D721Med (cell line): ENCODE data around the gene TCP11L1.

ENCODE experiments used
- DNase-seq: peaks from one replicate; pipeline ENCODE4 v3.0.0; 2011; ENCODE audit warnings: low spot score; ENCODE audit not compliant: insufficient read length
- FAIRE-seq: peaks from 2 replicates; lab custom pipeline; 2011; peaks lifted over from hg19 to GRCh38; lab: Jason Lieb, UNC
- TF ChIP-seq, protein P1 (sequence below): IDR thresholded peaks from 2 replicates; pipeline ENCODE4 v1.5.1; 2012; ENCODE audit warnings: mild to moderate bottlenecking, control low read depth; ENCODE audit not compliant: insufficient read depth; ENCODE audit errors: missing control alignments

The TCP11L1 gene, protein sequence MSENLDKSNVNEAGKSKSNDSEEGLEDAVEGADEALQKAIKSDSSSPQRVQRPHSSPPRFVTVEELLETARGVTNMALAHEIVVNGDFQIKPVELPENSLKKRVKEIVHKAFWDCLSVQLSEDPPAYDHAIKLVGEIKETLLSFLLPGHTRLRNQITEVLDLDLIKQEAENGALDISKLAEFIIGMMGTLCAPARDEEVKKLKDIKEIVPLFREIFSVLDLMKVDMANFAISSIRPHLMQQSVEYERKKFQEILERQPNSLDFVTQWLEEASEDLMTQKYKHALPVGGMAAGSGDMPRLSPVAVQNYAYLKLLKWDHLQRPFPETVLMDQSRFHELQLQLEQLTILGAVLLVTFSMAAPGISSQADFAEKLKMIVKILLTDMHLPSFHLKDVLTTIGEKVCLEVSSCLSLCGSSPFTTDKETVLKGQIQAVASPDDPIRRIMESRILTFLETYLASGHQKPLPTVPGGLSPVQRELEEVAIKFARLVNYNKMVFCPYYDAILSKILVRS

DNA sequence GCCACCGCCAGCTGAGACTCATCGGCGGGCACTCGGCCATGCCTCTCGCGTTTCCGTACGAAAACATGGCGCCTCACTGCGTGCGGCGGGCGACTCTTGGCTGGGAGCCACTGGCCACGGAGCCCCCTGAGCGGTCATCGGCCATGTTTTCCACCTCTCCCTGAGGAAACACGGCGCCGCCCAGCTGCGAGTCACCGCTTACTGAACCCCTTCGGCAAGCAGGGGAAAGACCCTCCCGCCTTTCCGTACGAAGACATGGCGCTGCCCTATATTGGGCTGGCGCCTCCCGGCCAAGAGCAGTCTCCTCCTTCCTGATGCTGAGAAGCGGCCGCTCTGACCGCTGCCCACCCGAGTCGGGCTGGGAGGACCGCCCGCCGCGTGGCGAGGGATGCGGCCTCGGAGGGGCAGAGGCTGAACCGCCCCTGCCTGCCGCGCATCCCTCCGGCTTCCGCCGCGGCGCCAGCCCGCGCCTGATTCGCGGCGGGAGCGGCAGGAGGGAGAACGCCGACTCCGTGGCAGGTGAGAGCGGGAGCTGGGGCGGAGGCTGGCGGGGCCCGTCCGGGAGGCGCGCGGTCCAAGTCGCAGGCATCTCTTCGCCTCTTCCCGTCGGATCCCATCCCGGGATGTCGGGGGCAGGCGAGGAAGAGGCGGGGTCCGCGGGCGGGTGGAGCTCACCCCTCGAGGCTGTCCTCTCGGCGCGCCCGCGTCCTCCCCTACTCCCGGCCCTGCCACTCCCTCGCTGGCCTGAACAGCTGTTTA lies at the start of gene TCP11L1:
Gene TCP11L1 (plus strand): TSS at position 299 of the 759 bp plus-strand sequence. CDS start 4,202 bp downstream, outside the sequence.
- DNase-seq = peak; percentile 51
- FAIRE-seq = no peak
- TF ChIP-seq, protein P1, sequence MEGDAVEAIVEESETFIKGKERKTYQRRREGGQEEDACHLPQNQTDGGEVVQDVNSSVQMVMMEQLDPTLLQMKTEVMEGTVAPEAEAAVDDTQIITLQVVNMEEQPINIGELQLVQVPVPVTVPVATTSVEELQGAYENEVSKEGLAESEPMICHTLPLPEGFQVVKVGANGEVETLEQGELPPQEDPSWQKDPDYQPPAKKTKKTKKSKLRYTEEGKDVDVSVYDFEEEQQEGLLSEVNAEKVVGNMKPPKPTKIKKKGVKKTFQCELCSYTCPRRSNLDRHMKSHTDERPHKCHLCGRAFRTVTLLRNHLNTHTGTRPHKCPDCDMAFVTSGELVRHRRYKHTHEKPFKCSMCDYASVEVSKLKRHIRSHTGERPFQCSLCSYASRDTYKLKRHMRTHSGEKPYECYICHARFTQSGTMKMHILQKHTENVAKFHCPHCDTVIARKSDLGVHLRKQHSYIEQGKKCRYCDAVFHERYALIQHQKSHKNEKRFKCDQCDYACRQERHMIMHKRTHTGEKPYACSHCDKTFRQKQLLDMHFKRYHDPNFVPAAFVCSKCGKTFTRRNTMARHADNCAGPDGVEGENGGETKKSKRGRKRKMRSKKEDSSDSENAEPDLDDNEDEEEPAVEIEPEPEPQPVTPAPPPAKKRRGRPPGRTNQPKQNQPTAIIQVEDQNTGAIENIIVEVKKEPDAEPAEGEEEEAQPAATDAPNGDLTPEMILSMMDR = no peak

DNA sequence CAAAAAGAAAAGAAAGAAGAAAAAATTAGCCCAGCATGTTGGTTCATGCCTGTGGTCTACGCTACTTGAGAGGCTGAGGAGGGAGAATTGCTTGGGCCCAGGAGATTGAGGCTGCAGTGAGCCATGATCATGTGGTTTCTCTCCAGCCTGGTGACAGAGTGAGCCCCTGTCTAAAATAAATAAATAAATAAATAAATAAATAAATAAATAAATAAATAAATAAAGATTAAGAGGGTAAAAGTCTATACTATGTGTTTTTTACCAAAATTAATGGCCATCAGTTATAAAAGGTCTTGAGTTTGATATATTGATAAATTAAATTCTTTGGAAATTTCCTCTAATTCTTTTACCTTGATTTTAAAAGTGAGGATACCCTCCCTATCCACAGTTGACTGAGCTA lies 48.9 kb upstream of the TCP11L1 start:
- TF ChIP-seq, protein P1 = no peak
- FAIRE-seq (no peak), DNase-seq (no peak)

DNA sequence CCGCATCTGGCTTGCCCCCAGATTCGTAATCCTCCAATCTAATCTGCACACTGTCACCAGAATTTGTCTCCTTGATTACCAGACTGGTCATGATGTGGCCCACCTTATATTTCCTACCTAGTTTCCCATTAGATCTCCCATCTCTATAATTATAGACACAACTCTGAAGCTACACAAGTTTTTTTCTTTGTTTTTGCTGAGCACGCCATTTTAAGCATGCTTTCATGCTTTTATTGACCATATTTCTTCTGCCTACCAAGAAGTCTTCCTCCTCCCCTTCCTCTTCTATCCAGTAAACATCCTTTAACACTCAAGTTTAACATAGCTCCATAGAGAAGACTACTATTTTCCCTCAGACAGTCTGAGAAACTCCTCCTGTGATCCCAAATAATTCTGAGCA lies 47.9 kb upstream of the TCP11L1 start:
- DNase-seq (no peak), FAIRE-seq (no peak)
- TF ChIP-seq, protein P1 = no peak

DNA sequence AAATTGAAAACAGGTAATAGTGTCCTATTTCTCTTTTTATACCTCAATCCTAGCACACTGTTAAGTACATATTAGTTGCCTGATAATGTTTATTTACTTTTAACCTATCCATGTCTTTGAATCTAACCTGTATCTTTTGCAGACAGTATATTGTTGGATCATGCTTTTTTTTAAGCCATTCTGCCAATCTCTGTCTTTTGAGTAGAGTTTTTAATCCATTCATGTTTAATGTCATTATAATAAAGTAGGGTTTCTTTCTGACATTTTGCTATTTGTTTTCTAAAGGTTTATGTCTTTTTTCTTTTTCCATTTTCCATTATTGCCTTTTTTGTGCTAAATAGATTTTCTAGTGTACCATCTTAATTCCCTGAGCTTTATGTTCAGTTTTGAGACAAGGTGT lies 47.5 kb upstream of the TCP11L1 start:
- DNase-seq (no peak), FAIRE-seq (no peak)
- TF ChIP-seq, protein P1 = no peak

DNA sequence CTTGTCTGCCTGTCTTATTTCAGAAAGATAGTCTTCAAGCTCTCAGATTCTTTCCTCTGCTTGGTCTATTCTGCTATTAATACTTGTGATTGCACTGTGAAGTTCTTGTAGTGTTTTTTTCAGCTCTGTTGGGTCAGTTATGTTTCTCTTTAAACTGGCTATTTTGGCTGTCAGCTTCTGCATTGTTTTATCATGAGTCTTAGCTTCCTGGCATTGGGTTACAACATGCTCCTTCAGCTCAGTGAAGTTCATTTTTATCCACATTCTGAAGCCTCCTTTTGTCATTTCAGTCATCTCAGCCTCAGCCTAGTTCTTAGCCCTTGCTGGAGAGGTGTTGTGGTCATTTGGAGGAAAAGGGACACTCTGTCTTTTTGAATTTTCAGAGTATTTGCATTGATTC lies 39.2 kb upstream of the TCP11L1 start:
- TF ChIP-seq, protein P1 = no peak
- no peak for FAIRE-seq
- DNase-seq = no peak

DNA sequence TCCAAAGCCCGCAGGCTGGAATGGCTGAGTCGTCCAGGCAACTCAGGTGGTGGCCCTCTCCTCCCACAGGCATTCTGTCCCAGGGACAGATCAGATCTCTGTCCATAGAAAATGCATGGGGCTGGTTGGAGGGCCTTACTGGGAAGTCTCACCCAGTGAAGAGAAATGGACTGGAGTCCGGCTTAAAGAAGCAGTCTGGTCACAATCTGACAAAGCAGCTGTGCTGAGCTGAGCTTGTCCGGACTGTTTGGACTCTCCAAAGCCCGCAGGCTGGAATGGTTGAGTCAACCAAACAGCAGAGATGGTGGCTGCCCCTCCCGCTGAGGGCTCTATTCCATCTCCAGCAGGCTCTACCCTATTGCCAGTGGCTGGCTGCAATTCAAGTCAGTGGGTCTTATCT lies 38.1 kb upstream of the TCP11L1 start:
- TF ChIP-seq, protein P1 = no peak
- no peak for FAIRE-seq
- DNase-seq = no peak
